Stimulated activated CD4-positive, alpha-beta T cell treated with anti-CD3 and anti-CD28 coated beads, Interleukin-4, amount 100 ng/mL, for 48 hours (primary cell): ENCODE data around the gene NAT8L.
"Not testable (repeated sequence)": the region's sequence is repeated elsewhere in the genome, so short reads cannot be mapped to it uniquely, and the experiment has no call there.

Source experiments
- DNase-seq, 2 donors: peaks; one replicate each; pipeline ENCODE4 v3.0.0-alpha.2; 2020; ENCODE audit warnings: low read depth in 2 of 2

NAT8L gene

GRCh38 chr4:2059046-2059725 lies at the start of gene NAT8L:
Gene NAT8L, plus strand, starts transcription at chr4:2059327. Its CDS starts 185 bp downstream, at chr4:2059512.
- DNase-seq, result no peak

- peak; percentile 30 to 33 for DNase-seq
Observed at GRCh38 chr4:2009651-2010233, 49.4 kb upstream of the NAT8L start.

GRCh38 chr4:2011583-2011982 lies 47.5 kb upstream of the NAT8L start:
- no peak for DNase-seq

GRCh38 chr4:2015008-2015407 lies 44.1 kb upstream of the NAT8L start:
- DNase-seq, result no peak

- DNase-seq, result not testable (repeated sequence)
Observed at GRCh38 chr4:2021358-2022018, 37.6 kb upstream of the NAT8L start.

GRCh38 chr4:2024683-2025082 lies 34.4 kb upstream of the NAT8L start:
- no peak for DNase-seq

GRCh38 chr4:2025817-2026216 lies 33.3 kb upstream of the NAT8L start:
- DNase-seq, result no peak

GRCh38 chr4:2027120-2027519 lies 32.0 kb upstream of the NAT8L start:
- not testable (repeated sequence) for DNase-seq

GRCh38 chr4:2031161-2031560 lies 28.0 kb upstream of the NAT8L start:
- DNase-seq, result not testable (repeated sequence)

- DNase-seq, result no peak
Observed at GRCh38 chr4:2036327-2036726, 22.8 kb upstream of the NAT8L start.

- DNase-seq, result no peak
Observed at GRCh38 chr4:2036866-2037265, 22.3 kb upstream of the NAT8L start.

GRCh38 chr4:2040391-2041238 lies 18.5 kb upstream of the NAT8L start:
- no peak for DNase-seq

- DNase-seq, result peak; percentile 87 to 88
Observed at GRCh38 chr4:2041239-2042130, 17.6 kb upstream of the NAT8L start.

- peak; percentile 17 to 30 for DNase-seq
Observed at GRCh38 chr4:2042204-2042946, 16.8 kb upstream of the NAT8L start.

- DNase-seq, result no peak
Observed at GRCh38 chr4:2042947-2043395, 16.2 kb upstream of the NAT8L start.

- DNase-seq, result no peak
Observed at GRCh38 chr4:2043396-2044118, 15.6 kb upstream of the NAT8L start.

- no peak for DNase-seq
Observed at GRCh38 chr4:2044119-2044485, 15.0 kb upstream of the NAT8L start.

GRCh38 chr4:2044542-2045517 lies 14.3 kb upstream of the NAT8L start:
- DNase-seq, result no peak
